GM18907 (cell line): ENCODE data around the gene PNPLA6.
A peak's percentile ranks its signal among the peaks of the same experiment; 100 is the strongest.

Source experiments
- ATAC-seq: cut with Tn5 transposase; IDR thresholded peaks from one replicate; pipeline ENCODE4 v1.9.1; 2021; ENCODE audit warnings: mild to moderate bottlenecking, moderate library complexity; ENCODE audit not compliant: unreplicated experiment

PNPLA6 gene

GRCh38 chr19:7515110-7515644 lies 20.3 kb upstream of the PNPLA6 start:
- no peak for ATAC-seq

GRCh38 chr19:7515645-7516151 lies 19.8 kb upstream of the PNPLA6 start, which contains the start of gene ZNF358:
Gene ZNF358, plus strand, starts transcription at chr19:7516103. Its CDS starts 3,140 bp downstream, at chr19:7519243.
- ATAC-seq, result no peak

- no peak for ATAC-seq
Observed at GRCh38 chr19:7516333-7516732, 19.2 kb upstream of the PNPLA6 start.

GRCh38 chr19:7516878-7517277 lies 18.6 kb upstream of the PNPLA6 start:
- no peak for ATAC-seq

GRCh38 chr19:7519361-7520130 lies 16.0 kb upstream of the PNPLA6 start:
- ATAC-seq, result no peak

- no peak for ATAC-seq
Observed at GRCh38 chr19:7520131-7521051, 15.1 kb upstream of the PNPLA6 start.

GRCh38 chr19:7521551-7522071 lies 13.9 kb upstream of the PNPLA6 start:
- no peak for ATAC-seq

GRCh38 chr19:7522072-7522922 lies 13.2 kb upstream of the PNPLA6 start, which contains the start of gene MCOLN1:
Gene MCOLN1, plus strand, starts transcription at chr19:7522624. Its CDS starts 127 bp downstream, at chr19:7522751.
- ATAC-seq, result peak; percentile 77

- ATAC-seq, result peak; percentile 4
Observed at GRCh38 chr19:7522923-7523667, 12.4 kb upstream of the PNPLA6 start.

- no peak for ATAC-seq
Observed at GRCh38 chr19:7524523-7524922, 11.0 kb upstream of the PNPLA6 start.

- ATAC-seq, result no peak
Observed at GRCh38 chr19:7524992-7525739, 10.4 kb upstream of the PNPLA6 start.

GRCh38 chr19:7526059-7526929 lies 9.2 kb upstream of the PNPLA6 start:
- ATAC-seq, result no peak

- ATAC-seq, result no peak
Observed at GRCh38 chr19:7527516-7528191, 7.9 kb upstream of the PNPLA6 start.

- ATAC-seq, result no peak
Observed at GRCh38 chr19:7528192-7528519, 7.4 kb upstream of the PNPLA6 start.

GRCh38 chr19:7528522-7529245 lies 6.8 kb upstream of the PNPLA6 start:
- ATAC-seq, result no peak

GRCh38 chr19:7529246-7529600 lies 6.3 kb upstream of the PNPLA6 start:
- ATAC-seq, result no peak
